ENCODE measurements around the gene DCTPP1. TPM values are rescaled to one million over a fixed set of nuclear protein-coding genes. Genes with fewer than 3 reads are reported as not detected.

DCTPP1 gene
- total and polyA plus RNA-seq, 2 of the 13 experiments (the other 11 are each of a cell fraction or from before 2014, with no cell fraction given), result 54.8 to 74.4 TPM

- no peak for FAIRE-seq
- peak overlapping the region; percentile 9 for H2AFZ ChIP-seq (ENCODE audit: low read length)
- 0 out of 2 replicates have a peak, but pooled peaks have one; percentile 25 for TF ChIP-seq NKX3-1 (CRISPR knock-in tag; IDR thresholded peaks at IDR 0.05)
- no peak for TF ChIP-seq HNRNPL (IDR thresholded peaks at IDR 0.05; ENCODE audit: low read depth, low read length)
- no peak for TF ChIP-seq ARHGAP35 (CRISPR knock-in tag; IDR thresholded peaks at IDR 0.05; ENCODE audit: borderline replicate concordance)
- no peak for TF ChIP-seq TARDBP (CRISPR knock-in tag; IDR thresholded peaks at IDR 0.05)
- no peak for TF ChIP-seq SRSF4 (IDR thresholded peaks at IDR 0.05; ENCODE audit: low read depth, low read length, poor library complexity, severe bottlenecking)
- 0 out of 2 replicates have a peak, but pooled peaks have one; percentile 20 for TF ChIP-seq ZSCAN12 (CRISPR knock-in tag; IDR thresholded peaks at IDR 0.05)
- no peak for TF ChIP-seq RERE (CRISPR knock-in tag; IDR thresholded peaks at IDR 0.05; ENCODE audit: low read depth)
- no peak for TF ChIP-seq POLR2G (IDR thresholded peaks at IDR 0.05; ENCODE audit: low read depth, low read length)
- no peak for TF ChIP-seq FOXC1 (CRISPR knock-in tag; IDR thresholded peaks at IDR 0.05; ENCODE audit: borderline replicate concordance)
- TF ChIP-seq BCLAF1 (IDR thresholded peaks at IDR 0.05), result no peak
- no peak for TF ChIP-seq ISL2 (CRISPR knock-in tag; IDR thresholded peaks at IDR 0.05)
- TF ChIP-seq SIN3B (IDR thresholded peaks at IDR 0.05; ENCODE audit: low read length), result peak; percentile 7; the same call in 1 of the 2 replicates
- TF ChIP-seq ZBTB39 (CRISPR knock-in tag; IDR thresholded peaks at IDR 0.05), result 0 out of 2 replicates have a peak, but pooled peaks have one; percentile 8
Measured at GRCh38 chr16:30394592-30395154, 35.2 kb downstream of the DCTPP1 start.

More at GRCh38 chr16:30394592-30395154, 35.2 kb downstream of the DCTPP1 start:
- no peaks in the 10 kb centered on the region for H3K27me3 ChIP-seq (ENCODE audit: control insufficient read depth in 1 of 2, insufficient read depth in 2 of 2, low read length in 2 of 2)
- H3K4me1 ChIP-seq (ENCODE audit: insufficient read depth, low read length), result peaks cover 31% of the 10 kb centered on the region
- peaks cover 17% of the 10 kb centered on the region for H3K79me2 ChIP-seq (ENCODE audit: insufficient read depth, low read length)
- in situ Hi-C loops (cut with HindIII; ENCODE audit: extremely low pct_ligation_motif_present, low pct_unique_long_range_greater_than_20kb) (no loop called here), intact Hi-C loops (cut with micrococcal nuclease; ENCODE audit: unreplicated experiment) (loop anchor here (1.0 kb wide), 4 partner anchors 15 to 39 kb away; partner anchors contain the start of gene CD2BP2)
- CTCF ChIA-PET (ENCODE audit: low intra/inter-chr PET ratio, low total read pairs), result interaction anchor here (1.2 to 2.6 kb wide), 3 partner anchors 15 to 234 kb away, joined by 3 to 20 read pairs (median 4); partner anchors contain the start of gene DCTPP1
- H3K27ac ChIP-seq (ENCODE audit: extremely low read length, insufficient read depth, low read length), result peak overlapping the region; percentile 73
- no peak for DNase-seq (ENCODE audit: low spot score)
- WGBS (ENCODE audit: low lambda C conversion rate), result 2% methylated on average over 31 of the region's 31 CpGs
- POLR2A ChIA-PET, result interaction anchor here (1.0 to 3.3 kb wide), 15 partner anchors 10 to 264 kb away, joined by 3 to 70 read pairs (median 6); partner anchors contain the start of genes CD2BP2, DCTPP1, FBRS and SEPTIN1
- H3K9ac ChIP-seq (ENCODE audit: insufficient read depth, low read depth, low read length), result peak overlapping the region; percentile 83
- peak overlapping the region; percentile 99 for H3K4me2 ChIP-seq (ENCODE audit: low read depth, low read length)
- BruUV-seq (replicated peaks), result no TSS peak
- H3K36me3 ChIP-seq (replicated peaks in 1 of 2; ENCODE audit: control insufficient read depth in 1 of 2, insufficient read depth in 2 of 2, low read length in 2 of 2), result peaks cover 3 to 17% of the 10 kb centered on the region in 2 experiments; a peak in 4 of 5 replicates
- peak overlapping the region; percentile 75 to 93 (median 75) for H3K4me3 ChIP-seq (replicated peaks in 1 of 3; ENCODE audit: insufficient read depth in 1 of 3, low read depth in 2 of 3, low read length in 3 of 3)
- no peaks in the 10 kb centered on the region for H3K9me3 ChIP-seq (ENCODE audit: low read length)
- H4K20me1 ChIP-seq (ENCODE audit: insufficient read depth, low read length), result no peaks in the 10 kb centered on the region; the same call in 1 of the 2 replicates
- ATAC-seq, result peak; percentile 54

Measured in HepG2 (cell line).